Measurements from ENCODE around the gene TREML4.

DNA sequence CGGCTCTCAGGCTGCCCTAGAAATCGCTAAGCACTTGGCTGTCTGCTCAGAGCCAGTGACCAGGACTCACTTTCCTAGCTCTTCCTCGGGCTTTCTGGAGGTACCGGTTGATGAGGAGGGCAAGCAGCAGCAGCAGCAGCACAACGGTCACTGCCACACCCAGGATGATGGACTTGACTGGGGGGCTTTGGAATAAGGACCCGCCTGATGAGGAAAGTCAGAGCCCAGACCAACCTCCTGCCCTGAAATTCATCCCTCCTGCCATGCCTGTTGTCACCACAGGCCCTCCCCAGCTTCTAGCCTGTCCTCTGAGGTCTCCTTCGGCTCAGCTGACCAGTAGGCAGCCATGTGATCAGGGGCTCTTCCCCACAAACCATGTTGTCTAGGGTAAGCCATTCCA lies 43.4 kb upstream of the TREML4 start:
- TF ChIP-seq GATA2 (IDR thresholded peaks at IDR 0.05; ENCODE audit: low read depth, low read length), result no peak
- no peak for TF ChIP-seq GATA3 (IDR thresholded peaks at IDR 0.05; ENCODE audit: low read depth, low read length)
